GM10266 (cell line): ENCODE data around the gene CXCL12.

ENCODE experiments used
- DNase-seq: peaks from one replicate; pipeline ENCODE4 v3.0.0; 2012; ENCODE audit errors: extremely low spot score
- TF ChIP-seq, protein P1 (sequence below): IDR thresholded peaks from 2 replicates; pipeline ENCODE4 v1.5.1; 2012; ENCODE audit warnings: mild to moderate bottlenecking, low read depth; ENCODE audit not compliant: control insufficient read depth, insufficient read depth; ENCODE audit errors: missing control alignments

The CXCL12 gene

DNA sequence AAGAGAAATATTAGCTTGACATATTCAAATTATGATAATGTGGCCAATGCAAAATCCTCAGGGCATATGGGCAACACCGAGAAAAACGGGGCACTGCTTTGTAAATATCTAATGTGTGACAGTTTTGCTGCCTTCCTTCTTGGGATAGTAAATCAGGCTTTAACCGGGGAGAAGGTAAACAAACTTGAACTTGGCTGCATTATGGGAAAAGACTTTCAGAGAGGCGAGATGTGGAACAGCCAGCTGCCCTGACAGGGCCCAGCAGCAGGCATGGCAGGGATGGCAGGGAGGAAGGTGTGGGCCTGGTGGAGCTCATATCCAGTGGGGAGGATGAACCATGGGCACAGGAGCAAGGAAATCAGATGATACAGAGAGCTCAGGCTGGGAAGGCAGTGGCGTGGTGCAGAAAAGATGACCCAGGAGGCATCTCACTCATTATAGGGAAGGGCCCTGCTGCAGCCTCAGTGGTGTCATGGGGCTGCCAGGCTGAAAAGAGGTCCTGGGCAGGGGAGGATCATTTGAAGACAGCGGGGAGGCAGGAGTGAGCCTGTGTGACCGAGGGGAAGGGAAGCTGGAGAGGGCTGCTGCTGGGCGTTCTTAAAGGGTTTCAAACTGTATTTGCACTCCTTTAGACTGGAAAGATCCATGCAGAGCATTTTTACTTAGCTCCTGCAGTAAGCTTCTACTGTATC is 26.7 kb downstream of the CXCL12 start:
- no peak for DNase-seq
- TF ChIP-seq, protein P1, sequence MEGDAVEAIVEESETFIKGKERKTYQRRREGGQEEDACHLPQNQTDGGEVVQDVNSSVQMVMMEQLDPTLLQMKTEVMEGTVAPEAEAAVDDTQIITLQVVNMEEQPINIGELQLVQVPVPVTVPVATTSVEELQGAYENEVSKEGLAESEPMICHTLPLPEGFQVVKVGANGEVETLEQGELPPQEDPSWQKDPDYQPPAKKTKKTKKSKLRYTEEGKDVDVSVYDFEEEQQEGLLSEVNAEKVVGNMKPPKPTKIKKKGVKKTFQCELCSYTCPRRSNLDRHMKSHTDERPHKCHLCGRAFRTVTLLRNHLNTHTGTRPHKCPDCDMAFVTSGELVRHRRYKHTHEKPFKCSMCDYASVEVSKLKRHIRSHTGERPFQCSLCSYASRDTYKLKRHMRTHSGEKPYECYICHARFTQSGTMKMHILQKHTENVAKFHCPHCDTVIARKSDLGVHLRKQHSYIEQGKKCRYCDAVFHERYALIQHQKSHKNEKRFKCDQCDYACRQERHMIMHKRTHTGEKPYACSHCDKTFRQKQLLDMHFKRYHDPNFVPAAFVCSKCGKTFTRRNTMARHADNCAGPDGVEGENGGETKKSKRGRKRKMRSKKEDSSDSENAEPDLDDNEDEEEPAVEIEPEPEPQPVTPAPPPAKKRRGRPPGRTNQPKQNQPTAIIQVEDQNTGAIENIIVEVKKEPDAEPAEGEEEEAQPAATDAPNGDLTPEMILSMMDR, result no peak

DNA sequence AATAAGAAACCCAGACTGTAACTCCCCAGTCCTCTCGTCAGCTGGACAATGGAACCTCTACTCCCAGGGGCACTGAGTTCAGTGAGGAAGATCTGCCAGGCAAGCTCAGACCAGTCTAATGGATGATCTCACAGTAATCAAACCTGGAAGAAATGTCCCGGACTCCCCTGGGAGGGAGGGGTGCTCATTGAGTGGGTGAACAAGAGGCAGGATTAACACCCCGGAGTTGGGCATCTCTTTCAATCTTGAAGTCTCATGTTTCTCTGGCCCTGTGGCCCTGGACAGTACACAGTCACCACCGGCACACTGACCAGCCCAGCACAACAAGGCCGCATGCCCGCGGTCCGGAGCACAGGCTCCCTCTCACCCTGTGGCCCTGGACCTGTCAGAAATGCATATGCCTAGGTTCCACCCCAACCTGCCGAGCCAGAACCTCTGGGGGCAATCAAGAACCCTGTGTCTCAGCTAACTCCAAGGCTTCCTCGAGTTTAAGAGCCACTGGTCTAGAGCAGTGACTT is 27.8 kb downstream of the CXCL12 start:
- no peak for DNase-seq
- TF ChIP-seq, protein P1, result no peak

DNA sequence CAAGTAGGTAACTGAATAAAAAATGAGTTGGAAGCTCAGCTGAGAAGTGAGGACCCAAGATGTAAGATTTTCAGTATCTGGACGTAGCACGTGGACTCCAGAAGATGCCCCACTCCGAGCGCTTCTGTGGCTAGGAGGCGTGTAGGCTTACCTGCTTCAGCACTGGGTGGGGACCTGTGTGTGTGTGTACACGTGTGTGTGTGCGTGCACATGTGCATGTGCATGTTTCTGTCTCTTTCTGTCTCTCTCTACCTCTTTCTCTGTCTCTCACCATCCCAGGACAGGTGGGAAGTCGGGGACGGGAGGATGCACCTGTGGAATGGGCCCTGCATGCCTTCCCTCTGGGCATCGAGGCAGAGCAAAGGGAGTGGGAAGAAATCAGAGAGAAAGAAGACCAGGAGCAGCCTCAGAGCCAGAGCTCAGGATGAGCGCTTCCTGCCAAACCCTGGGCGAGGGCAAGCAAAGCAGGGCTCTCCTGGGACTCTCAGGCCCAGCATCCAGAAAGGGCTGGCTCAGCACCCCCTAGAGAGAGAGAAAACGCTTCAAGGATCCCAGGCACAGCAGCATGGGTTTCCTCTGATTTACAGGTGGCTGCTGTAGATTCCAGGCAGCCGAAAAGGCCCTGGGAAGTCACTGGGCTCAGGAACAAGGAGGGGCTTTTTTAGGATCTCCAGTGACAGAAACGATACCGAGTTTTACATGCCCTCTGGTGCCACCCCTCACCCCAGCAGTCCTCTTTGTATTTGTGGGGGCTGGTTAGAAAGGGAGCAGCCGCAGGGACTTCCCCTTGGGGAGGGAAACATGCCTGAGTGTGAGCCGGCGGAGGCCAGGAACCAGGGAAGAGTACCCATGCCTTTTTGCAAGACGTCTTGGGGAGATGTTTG is 28.5 kb downstream of the CXCL12 start:
- no peak for DNase-seq
- TF ChIP-seq, protein P1, result no peak

DNA sequence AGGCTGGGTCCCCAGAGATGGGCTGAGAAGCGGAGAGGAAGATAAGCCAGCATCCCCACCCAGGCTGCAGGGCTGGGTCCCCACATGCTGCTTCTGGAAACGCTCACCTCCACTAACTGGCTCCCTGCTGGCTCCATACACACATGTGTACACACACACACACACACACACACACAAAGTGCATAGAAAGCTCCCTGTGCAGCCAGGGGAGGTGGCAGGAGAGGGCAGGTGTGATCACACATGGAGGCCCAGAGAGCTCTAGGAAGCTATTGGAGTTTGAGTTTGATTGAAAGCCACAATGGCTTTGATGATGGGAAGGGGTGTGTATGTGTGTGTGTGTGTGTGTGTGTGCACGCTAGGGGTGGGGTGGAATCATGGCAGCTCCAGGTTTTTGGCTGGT is 29.3 kb downstream of the CXCL12 start:
- TF ChIP-seq, protein P1, result no peak
- DNase-seq, result no peak

DNA sequence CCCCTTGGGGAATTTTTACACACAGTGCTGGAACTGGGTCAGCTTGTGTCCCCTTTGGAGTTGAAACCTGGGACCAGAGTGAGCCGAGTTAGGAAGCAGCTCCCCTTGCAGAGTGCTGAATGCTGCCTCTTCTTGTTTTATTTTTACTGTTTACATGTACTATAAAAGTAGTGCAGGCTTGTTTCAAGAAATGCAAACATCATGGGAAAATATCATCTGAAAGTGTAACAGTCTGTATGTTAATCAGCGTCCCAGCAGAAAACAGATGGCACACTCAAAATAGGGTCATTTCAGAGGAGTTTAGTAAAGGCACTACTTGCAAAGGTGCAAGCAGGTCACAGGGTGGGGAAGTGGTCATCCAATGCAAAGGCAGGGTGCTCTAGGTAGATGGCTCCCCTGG is 30.1 kb downstream of the CXCL12 start:
- TF ChIP-seq, protein P1, result no peak
- no peak for DNase-seq

DNA sequence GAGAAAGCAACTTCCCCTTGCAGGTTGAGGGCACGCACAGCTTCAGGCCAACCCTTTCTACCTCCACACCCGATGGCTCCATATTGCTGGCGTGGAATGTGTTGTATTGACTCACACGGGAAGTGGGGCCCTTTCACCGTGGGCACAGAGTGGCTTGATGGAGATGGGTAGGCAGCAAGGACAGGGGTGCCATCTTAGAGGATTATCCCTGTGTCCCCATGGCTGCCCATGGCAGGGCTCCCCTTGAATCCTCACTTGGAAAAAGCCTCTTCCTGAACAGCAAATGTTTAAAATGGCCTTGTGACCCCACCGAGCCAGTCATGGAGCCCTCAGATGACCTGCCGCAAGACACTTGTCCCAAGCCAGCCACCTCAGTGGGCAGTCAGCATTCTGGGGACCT is 31.2 kb downstream of the CXCL12 start:
- no peak for DNase-seq
- TF ChIP-seq, protein P1, result no peak

DNA sequence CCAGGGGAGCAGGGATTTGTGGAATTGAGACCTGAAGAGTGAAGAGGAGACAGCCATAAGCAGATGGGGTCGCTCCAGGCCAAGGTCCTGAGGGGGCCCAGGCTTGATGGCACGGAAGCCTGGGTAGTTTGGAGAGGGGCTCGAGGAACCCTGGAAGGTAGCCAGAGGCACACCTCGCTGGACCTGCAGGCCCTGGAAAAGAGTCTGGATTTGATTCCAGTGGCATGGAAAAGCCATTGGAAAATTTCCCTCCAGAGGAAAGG is 31.8 kb downstream of the CXCL12 start:
- TF ChIP-seq, protein P1, result no peak
- DNase-seq, result no peak
